OCI-LY1 (cell line): ENCODE results near the gene NDUFB7.
"Not testable (repeated sequence)": the region's sequence is repeated elsewhere in the genome, so short reads cannot be mapped to it uniquely, and the experiment has no call there.

Source experiments
- H2AFZ ChIP-seq: fragments of 200-600 bp; sonication (generic), shearing (Covaris generic); 2 replicates; pipeline ENCODE4 v1.6.0; 2014; ENCODE audit warnings: antibody characterized with exemption, mild to moderate bottlenecking, low read length
- H3F3A ChIP-seq: fragments of 200-600 bp; sonication (generic), shearing (Covaris generic); 2 replicates; pipeline ENCODE4 v1.6.0; 2014; ENCODE audit warnings: mild to moderate bottlenecking, antibody characterized with exemption, low read length, moderate library complexity; ENCODE audit not compliant: insufficient read depth
- H3K27ac ChIP-seq: fragments of 200-600 bp; sonication (generic); 2 replicates; pipeline ENCODE4 v1.5.1; 2014; ENCODE audit warnings: low read length, mixed run types, mild to moderate bottlenecking, low read depth; ENCODE audit not compliant: poor library complexity, severe bottlenecking
- H3K27me3 ChIP-seq: fragments of 200-600 bp; sonication (generic); 2 replicates; pipeline ENCODE4 v1.6.0; 2014; ENCODE audit warnings: antibody characterized with exemption, mild to moderate bottlenecking, low read length, moderate library complexity; ENCODE audit not compliant: insufficient read depth
- H3K36me3 ChIP-seq: fragments of 200-600 bp; sonication (generic); 2 replicates; pipeline ENCODE4 v1.6.1; 2014; ENCODE audit warnings: mild to moderate bottlenecking, antibody characterized with exemption, low read length, moderate library complexity, mixed read lengths; ENCODE audit not compliant: insufficient read depth
- H3K4me1 ChIP-seq: fragments of 200-600 bp; sonication (generic); 2 replicates; pipeline ENCODE4 v1.5.1; 2014; ENCODE audit warnings: mild to moderate bottlenecking, low read length, moderate library complexity; ENCODE audit not compliant: insufficient read depth, severe bottlenecking
- H3K4me2 ChIP-seq: fragments of 200-600 bp; sonication (generic), shearing (Covaris generic); 2 replicates; pipeline ENCODE4 v1.6.1; 2014; ENCODE audit warnings: low read length
- H3K4me3 ChIP-seq: fragments of 200-600 bp; sonication (generic); 2 replicates; pipeline ENCODE4 v1.5.1; 2014; ENCODE audit warnings: low read length, low read depth, mild to moderate bottlenecking, mixed read lengths; ENCODE audit not compliant: poor library complexity, severe bottlenecking
- H3K79me2 ChIP-seq: fragments of 200-600 bp; shearing (Covaris generic); 2 replicates; pipeline ENCODE4 v1.6.1; 2016; ENCODE audit warnings: mixed run types, low read length, mixed read lengths; ENCODE audit not compliant: insufficient read depth
- H3K9ac ChIP-seq: fragments of 200-600 bp; sonication (generic), shearing (Covaris generic); 2 replicates; pipeline ENCODE4 v1.6.1; 2014; ENCODE audit warnings: mild to moderate bottlenecking, low read length, mixed read lengths
- H3K9me2 ChIP-seq: fragments of 200-600 bp; sonication (generic), shearing (Covaris generic); 2 replicates; pipeline ENCODE4 v1.6.1; 2014; ENCODE audit warnings: low read depth, mild to moderate bottlenecking, low read length, mixed read lengths
- H3K9me3 ChIP-seq: fragments of 200-600 bp; shearing (Covaris generic); 2 replicates; pipeline ENCODE4 v1.6.1; 2014; ENCODE audit warnings: low read length, mixed read lengths
- H4K20me1 ChIP-seq: fragments of 200-600 bp; sonication (generic), shearing (Covaris generic); 2 replicates; pipeline ENCODE4 v1.6.0; 2016; ENCODE audit warnings: mild to moderate bottlenecking, low read length; ENCODE audit not compliant: insufficient read depth
- CTCF ChIP-seq: fragments of 200-600 bp; sonication (generic), shearing (Covaris generic); IDR thresholded peaks from 2 replicates; pipeline ENCODE4 v1.5.1; 2017; ENCODE audit warnings: mild to moderate bottlenecking, antibody characterized with exemption, low read length, moderate library complexity, mixed read lengths
- EZH2 ChIP-seq: fragments of 200-600 bp; sonication (generic), shearing (Covaris generic); IDR thresholded peaks from 2 replicates; pipeline ENCODE4 v1.8.0; 2017; ENCODE audit warnings: borderline replicate concordance, mixed run types, mild to moderate bottlenecking, antibody characterized with exemption, low read length, moderate library complexity, mixed read lengths

Gene NDUFB7

DNA sequence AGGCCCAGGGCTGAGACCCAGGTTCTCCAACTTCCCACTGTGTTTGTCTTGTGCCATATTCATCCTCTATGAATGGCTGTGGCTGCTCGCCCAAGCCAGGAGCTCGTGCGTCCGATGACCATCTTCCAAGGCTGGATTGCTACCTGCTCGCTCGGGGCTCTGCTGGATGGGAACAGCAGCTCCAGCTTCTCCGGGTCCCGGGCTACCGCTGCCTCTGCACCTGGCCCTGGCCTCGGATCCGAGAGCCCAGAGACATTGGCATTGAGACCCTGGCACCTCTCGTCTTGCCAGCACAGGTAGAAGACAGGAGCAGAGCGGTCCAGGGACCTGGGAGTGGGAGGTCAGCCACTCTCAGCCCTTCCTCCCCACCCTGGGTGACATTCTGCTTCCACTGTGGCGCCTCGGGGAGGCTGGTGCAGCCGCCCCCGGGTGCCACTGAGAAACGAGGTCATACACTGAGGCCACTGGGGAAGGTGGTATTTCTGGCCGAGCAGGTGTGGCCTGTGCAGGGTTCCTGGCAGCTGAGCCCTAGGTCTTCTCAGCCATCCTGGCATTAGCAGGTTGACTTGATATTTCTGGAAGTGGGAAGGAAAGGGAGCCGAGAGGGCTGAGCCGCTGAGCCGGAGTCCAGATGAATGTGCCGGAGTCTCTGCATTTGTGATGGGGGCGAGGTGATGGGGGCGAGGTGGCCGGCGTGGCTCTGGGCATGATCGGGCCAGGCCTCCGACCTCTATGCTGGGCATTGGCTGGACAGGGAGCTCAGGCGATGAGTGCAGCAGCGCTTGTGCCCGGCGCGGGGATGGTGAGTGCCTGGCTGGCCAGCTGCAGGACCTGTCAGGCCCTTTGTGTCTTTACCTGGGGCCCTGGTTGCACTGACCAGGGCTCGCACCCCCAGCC lies 18.6 kb downstream of the NDUFB7 start:
- Histone ChIP-seq H3K9me3 (no peaks in the 10 kb centered on the region), H3F3A (no peaks in the 10 kb centered on the region), H4K20me1 (no peaks in the 10 kb centered on the region), H3K79me2 (no peaks in the 10 kb centered on the region), H3K9ac (no peak overlapping the region), H3K4me1 (peaks cover 36% of the 10 kb centered on the region), H3K9me2 (no peaks in the 10 kb centered on the region), H3K27me3 (no peaks in the 10 kb centered on the region), H3K27ac (no peak overlapping the region), H3K4me2 (no peak overlapping the region), H2AFZ (no peak overlapping the region), H3K36me3 (peaks cover 4% of the 10 kb centered on the region; the same call in 1 of the 2 replicates), H3K4me3 (no peak overlapping the region)
- TF ChIP-seq CTCF (no peak), EZH2 (no peak)

DNA sequence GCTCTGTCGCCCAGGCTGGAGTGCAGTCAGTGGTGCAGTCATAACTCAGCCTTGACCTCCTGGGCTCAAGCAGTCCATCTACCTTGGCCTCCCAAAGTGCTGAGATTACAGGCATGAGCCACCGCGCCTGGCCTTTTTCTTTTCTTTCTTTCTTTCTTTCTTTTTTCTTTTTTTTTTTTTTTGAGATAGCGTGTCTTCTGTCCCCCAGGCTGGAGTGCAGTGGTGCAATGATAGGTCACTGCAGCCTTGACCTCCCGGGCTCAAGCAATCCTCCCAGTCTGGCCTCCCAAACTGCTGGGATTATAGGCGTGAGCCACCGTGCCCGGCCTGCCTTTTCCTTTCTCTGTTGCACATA lies 19.9 kb downstream of the NDUFB7 start:
- not testable (repeated sequence) for H3K79me2 ChIP-seq, H3K36me3 ChIP-seq, H2AFZ ChIP-seq, H4K20me1 ChIP-seq, H3K9me3 ChIP-seq, H3F3A ChIP-seq, H3K9me2 ChIP-seq, H3K9ac ChIP-seq, H3K4me2 ChIP-seq, H3K4me3 ChIP-seq, H3K27me3 ChIP-seq
- peaks cover 34% of the 10 kb centered on the region for H3K4me1 ChIP-seq
- H3K27ac ChIP-seq: peak overlapping the region; percentile 79

GRCh38 chr19:14551134-14552005 lies 20.5 kb downstream of the NDUFB7 start:
- H3K36me3 ChIP-seq, H3K9me3 ChIP-seq, H3K79me2 ChIP-seq, H3K4me2 ChIP-seq, H2AFZ ChIP-seq, H4K20me1 ChIP-seq, H3K27me3 ChIP-seq, H3K9ac ChIP-seq, H3K4me3 ChIP-seq, H3F3A ChIP-seq, H3K9me2 ChIP-seq: not testable (repeated sequence)
- Histone ChIP-seq H3K4me1 (peaks cover 29% of the 10 kb centered on the region), H3K27ac (peak overlapping the region; percentile 79)
- TF ChIP-seq CTCF: peak; percentile 60; the same call in 1 of the 2 replicates
